ENCODE results near the gene ZNF609. TPM values are rescaled to one million over a fixed set of nuclear protein-coding genes. Genes with fewer than 3 reads are reported as not detected.

The ZNF609 gene
- total RNA-seq, 1 donor from 2014 or later = 41.2 TPM

- Mint-ChIP-seq H3K9me3 (ENCODE audit: unreplicated experiment) (no peaks in the 10 kb centered on the region), H3K27me3 (ENCODE audit: unreplicated experiment) (peaks cover 4% of the 10 kb centered on the region), H3K27ac (ENCODE audit: unreplicated experiment) (peak overlapping the region; percentile 91), H3K4me3 (ENCODE audit: unreplicated experiment) (peak overlapping the region; percentile 2), H3K4me1 (ENCODE audit: unreplicated experiment) (peaks cover 20% of the 10 kb centered on the region), H3K36me3 (ENCODE audit: low read depth, unreplicated experiment) (no peaks in the 10 kb centered on the region)
- peak; percentile 26 for DNase-seq (ENCODE audit: low spot score)
- TF ChIP-seq, protein P1, sequence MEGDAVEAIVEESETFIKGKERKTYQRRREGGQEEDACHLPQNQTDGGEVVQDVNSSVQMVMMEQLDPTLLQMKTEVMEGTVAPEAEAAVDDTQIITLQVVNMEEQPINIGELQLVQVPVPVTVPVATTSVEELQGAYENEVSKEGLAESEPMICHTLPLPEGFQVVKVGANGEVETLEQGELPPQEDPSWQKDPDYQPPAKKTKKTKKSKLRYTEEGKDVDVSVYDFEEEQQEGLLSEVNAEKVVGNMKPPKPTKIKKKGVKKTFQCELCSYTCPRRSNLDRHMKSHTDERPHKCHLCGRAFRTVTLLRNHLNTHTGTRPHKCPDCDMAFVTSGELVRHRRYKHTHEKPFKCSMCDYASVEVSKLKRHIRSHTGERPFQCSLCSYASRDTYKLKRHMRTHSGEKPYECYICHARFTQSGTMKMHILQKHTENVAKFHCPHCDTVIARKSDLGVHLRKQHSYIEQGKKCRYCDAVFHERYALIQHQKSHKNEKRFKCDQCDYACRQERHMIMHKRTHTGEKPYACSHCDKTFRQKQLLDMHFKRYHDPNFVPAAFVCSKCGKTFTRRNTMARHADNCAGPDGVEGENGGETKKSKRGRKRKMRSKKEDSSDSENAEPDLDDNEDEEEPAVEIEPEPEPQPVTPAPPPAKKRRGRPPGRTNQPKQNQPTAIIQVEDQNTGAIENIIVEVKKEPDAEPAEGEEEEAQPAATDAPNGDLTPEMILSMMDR (IDR thresholded peaks at IDR 0.05; ENCODE audit: unreplicated experiment) = no peak
These were observed 257.5 kb downstream of the ZNF609 start for GRCh38 chr15:64717735-64718495.

- no peak overlapping the region for H3K27ac Mint-ChIP-seq (ENCODE audit: unreplicated experiment)
- TF ChIP-seq, protein P1 (IDR thresholded peaks at IDR 0.05; ENCODE audit: unreplicated experiment) = no peak
- H3K4me1 Mint-ChIP-seq (ENCODE audit: unreplicated experiment) = peaks cover 20% of the 10 kb centered on the region
- peaks cover 2% of the 10 kb centered on the region for H3K27me3 Mint-ChIP-seq (ENCODE audit: unreplicated experiment)
- no peaks in the 10 kb centered on the region for H3K9me3 Mint-ChIP-seq (ENCODE audit: unreplicated experiment)
- no peak for DNase-seq (ENCODE audit: low spot score)
- H3K36me3 Mint-ChIP-seq (ENCODE audit: low read depth, unreplicated experiment) = no peaks in the 10 kb centered on the region
- H3K4me3 Mint-ChIP-seq (ENCODE audit: unreplicated experiment) = no peak overlapping the region
These were observed 259.8 kb downstream of the ZNF609 start for GRCh38 chr15:64720188-64720587.

GRCh38 chr15:64730151-64730550 lies 269.8 kb downstream of the ZNF609 start:
- H3K27ac Mint-ChIP-seq (ENCODE audit: unreplicated experiment) = no peak overlapping the region
- peaks cover 10% of the 10 kb centered on the region for H3K4me1 Mint-ChIP-seq (ENCODE audit: unreplicated experiment)
- TF ChIP-seq, protein P1 (IDR thresholded peaks at IDR 0.05; ENCODE audit: unreplicated experiment) = no peak
- no peaks in the 10 kb centered on the region for H3K36me3 Mint-ChIP-seq (ENCODE audit: low read depth, unreplicated experiment)
- H3K9me3 Mint-ChIP-seq (ENCODE audit: unreplicated experiment) = no peaks in the 10 kb centered on the region
- DNase-seq (ENCODE audit: low spot score) = no peak
- H3K4me3 Mint-ChIP-seq (ENCODE audit: unreplicated experiment) = no peak overlapping the region
- H3K27me3 Mint-ChIP-seq (ENCODE audit: unreplicated experiment) = peaks cover 4% of the 10 kb centered on the region

DNA sequence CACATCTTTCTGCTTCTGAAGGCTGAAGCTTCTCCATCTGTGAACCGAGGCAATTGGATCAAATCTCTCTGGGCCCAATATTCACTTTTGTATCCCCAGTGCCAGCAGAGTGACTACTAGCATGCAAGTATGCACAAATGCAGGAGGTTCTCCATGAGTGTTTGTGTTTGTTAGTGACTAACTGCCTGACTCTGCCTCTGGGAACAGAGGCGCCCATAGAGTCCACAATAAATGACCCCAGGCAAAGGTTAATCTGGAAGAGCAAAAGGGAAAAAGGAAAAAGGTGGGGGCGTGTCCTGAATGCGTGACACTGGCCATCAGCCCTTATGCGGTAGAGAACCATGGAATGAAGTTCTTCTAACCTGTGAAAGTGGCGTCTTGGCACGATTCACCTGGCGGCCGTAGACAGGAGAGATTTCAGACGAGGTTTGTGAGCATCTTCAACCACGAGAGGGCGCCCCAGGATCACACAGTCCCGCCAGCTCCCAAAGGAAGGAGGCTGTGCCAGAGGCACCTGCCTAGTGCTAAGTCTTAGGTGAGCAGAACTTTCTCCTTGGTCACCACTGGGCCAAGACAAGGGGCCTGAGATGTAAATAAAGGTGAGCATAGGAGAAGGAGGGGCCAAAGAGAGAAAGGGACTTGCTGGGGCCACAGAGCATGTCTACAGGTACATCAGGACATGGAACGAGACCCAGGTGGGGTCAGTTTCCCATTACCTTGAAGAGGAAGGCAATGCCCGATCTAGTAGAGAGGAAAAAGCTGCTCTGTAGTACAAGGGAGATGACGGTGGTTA lies 270.8 kb downstream of the ZNF609 start:
- Mint-ChIP-seq H3K4me1 (ENCODE audit: unreplicated experiment) (peaks cover 10% of the 10 kb centered on the region), H3K4me3 (ENCODE audit: unreplicated experiment) (no peak overlapping the region), H3K27ac (ENCODE audit: unreplicated experiment) (no peak overlapping the region), H3K27me3 (ENCODE audit: unreplicated experiment) (peaks cover 5% of the 10 kb centered on the region), H3K9me3 (ENCODE audit: unreplicated experiment) (no peaks in the 10 kb centered on the region), H3K36me3 (ENCODE audit: low read depth, unreplicated experiment) (no peaks in the 10 kb centered on the region)
- DNase-seq (ENCODE audit: low spot score) = peak; percentile 88
- TF ChIP-seq, protein P1 (IDR thresholded peaks at IDR 0.05; ENCODE audit: unreplicated experiment) = peak; percentile 80

DNA sequence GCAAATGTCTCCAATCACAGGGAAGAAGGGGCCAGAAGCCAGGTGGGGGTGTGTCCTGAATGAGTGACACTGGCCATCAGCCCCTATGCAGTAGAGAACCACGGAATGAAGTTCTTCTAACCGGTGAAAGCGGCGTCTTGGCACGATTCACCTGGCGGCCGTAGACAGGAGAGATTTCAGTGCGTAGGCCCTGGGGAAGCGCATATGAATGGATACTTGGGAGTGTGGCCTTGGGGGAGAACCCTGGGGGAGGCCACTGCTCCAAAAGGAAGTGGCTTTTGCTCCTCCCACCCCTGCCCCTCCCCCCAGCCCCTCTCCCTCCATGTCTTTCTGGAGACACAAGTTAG lies 271.4 kb downstream of the ZNF609 start:
- TF ChIP-seq, protein P1 (IDR thresholded peaks at IDR 0.05; ENCODE audit: unreplicated experiment) = no peak
- Mint-ChIP-seq H3K4me1 (ENCODE audit: unreplicated experiment) (peaks cover 10% of the 10 kb centered on the region), H3K36me3 (ENCODE audit: low read depth, unreplicated experiment) (no peaks in the 10 kb centered on the region), H3K9me3 (ENCODE audit: unreplicated experiment) (no peaks in the 10 kb centered on the region), H3K4me3 (ENCODE audit: unreplicated experiment) (no peak overlapping the region), H3K27ac (ENCODE audit: unreplicated experiment) (no peak overlapping the region), H3K27me3 (ENCODE audit: unreplicated experiment) (peaks cover 5% of the 10 kb centered on the region)
- DNase-seq (ENCODE audit: low spot score) = no peak

Data from endothelial cell (in vitro differentiated cells).